Measurements from ENCODE around the gene AHDC1.
"Not testable (repeated sequence)": the region's sequence is repeated elsewhere in the genome, so short reads cannot be mapped to it uniquely, and the experiment has no call there.

The AHDC1 gene

DNA sequence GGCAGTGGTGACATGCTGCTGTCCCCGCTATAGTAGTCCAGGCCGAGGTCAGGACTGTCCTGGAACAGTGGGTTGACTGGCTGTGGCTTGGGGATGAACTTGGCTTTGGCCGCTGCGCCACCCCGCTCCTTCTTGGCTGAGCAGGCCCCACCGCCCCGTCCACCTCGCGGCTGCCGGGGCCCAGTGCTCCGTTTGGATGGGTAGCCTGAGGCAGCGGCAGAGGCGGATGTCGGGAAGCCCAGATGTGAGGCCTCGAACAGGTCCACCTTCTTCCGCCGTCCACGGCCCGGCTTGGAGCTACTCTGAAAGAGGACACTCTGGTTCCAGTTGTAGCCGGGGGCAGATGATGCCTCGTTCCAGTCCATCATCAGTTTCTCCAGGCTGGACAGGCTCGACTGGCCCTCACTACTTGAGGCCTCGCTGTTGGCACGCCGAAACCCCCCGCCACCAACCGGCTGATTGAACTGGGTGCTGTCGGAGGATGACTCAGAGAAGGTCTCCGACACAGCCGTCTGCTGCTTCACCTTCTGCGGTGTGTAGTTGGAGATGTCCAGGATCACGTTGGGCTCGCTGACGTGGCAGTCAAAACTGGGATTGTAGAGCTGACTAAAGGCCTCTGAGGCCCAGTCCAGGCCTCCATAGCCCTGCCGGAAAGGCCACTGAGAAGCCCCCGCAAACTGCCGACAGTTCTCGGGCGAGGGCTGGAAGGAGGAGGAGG lies 55.6 kb downstream of the AHDC1 start:
- DNase-seq = no peak

DNA sequence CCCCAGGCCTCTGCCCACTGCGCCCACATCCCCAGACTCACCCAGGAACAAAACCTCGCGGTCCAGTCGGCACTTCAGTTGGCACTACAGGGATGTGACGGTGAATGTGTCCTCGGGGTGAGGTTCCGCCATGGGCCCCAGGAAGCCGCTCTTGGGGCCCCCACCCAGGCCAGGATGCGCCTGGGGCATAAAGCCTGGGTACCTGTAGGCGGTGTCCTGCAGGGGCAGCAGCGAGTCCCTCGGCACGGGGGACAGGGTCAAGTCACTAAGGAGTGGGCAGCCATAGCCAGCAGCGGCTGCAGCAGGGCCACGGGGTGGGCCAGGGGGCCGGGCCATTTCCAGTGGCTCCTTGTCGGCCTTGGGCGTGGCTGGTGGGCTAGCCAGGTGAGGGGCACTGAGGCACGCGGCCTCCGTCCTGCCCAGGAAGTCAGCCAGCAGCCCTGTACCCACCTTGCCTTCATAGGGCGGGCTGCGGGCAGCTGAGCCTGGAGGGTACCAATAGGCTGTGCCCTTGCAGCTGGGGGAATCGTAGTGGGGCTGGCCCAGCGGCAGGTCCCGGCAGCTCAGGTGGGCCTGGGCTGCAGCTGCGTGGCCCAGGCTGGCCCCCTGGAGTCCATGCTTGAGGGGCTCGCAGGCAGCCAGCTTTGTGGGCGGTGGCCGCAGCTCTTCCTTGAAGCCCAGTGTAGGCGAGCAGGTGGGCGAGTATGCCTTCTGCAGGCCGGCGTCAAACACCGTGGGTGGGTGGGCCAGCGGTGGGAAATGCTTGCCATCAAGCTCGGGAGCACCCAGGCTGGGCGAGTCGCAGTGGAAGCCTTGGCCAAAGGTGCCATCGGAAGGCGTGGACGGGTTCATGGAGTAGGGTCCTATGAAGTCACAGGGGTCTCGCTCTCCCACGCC lies 56.5 kb downstream of the AHDC1 start:
- DNase-seq = no peak

DNA sequence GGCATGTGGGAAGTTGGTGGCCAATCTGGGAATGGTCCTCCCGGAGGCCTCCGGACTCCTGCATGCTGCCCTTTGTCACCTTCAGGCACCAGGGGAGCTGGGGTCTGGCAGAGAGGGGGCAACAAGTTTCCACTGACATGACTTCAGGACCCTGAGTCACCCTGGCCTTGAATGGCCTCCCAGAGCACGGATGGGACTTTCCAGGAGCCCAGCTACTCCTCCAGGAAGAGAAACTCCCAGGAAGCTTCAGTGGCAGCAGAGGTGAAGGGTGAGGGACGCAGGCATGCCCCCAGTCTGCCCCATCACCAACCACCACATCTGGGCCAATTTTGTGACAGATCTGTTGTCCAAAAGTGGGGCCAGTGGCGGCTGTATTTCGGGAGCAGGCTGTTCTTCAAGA lies 58.1 kb downstream of the AHDC1 start:
- no peak for DNase-seq

DNA sequence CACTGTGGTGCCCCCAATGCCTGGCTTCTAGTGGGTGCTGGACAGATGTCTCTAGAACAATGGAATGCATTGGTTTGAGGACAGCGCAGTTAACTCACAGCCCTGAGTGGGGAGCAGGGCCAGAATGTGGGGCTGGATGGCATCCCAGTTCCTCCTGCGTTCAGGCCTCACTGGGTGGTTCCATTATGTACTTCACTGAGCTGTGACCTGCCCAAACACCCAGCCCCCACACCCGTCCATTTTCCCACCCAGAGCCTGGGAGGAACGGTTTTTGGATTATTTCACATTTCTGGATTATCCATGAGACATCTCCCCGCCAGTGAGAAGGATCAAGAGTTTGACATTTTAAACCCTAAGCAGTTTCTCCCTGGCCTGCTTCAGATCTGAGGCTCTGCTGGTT lies 58.7 kb downstream of the AHDC1 start:
- DNase-seq = no peak

DNA sequence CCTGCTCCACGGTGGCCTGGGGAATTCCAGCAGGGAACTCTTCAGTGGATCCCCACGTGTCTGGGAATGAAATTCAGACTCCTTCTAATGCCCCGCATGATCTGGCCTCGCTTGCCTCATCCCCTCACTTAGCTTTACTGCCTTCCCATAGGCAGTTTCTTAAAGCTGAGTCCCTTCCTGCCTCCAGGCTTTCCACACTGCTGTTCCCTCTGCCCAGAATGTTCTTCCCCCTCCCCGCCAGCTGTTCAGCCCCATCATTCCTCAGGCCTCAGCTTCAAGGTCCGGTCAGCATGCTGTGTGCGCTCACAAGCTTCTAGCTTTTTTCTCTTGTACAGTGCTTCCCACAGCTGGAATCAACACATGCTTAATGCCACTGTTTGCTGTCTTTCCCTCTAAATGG lies 59.1 kb downstream of the AHDC1 start:
- DNase-seq = no peak

GRCh38 chr1:27543284-27543683 lies 60.7 kb downstream of the AHDC1 start:
- no peak for DNase-seq

GRCh38 chr1:27542463-27543273 lies 61.3 kb downstream of the AHDC1 start:
- DNase-seq = peak in 1 of 2 donors; percentile 79

DNA sequence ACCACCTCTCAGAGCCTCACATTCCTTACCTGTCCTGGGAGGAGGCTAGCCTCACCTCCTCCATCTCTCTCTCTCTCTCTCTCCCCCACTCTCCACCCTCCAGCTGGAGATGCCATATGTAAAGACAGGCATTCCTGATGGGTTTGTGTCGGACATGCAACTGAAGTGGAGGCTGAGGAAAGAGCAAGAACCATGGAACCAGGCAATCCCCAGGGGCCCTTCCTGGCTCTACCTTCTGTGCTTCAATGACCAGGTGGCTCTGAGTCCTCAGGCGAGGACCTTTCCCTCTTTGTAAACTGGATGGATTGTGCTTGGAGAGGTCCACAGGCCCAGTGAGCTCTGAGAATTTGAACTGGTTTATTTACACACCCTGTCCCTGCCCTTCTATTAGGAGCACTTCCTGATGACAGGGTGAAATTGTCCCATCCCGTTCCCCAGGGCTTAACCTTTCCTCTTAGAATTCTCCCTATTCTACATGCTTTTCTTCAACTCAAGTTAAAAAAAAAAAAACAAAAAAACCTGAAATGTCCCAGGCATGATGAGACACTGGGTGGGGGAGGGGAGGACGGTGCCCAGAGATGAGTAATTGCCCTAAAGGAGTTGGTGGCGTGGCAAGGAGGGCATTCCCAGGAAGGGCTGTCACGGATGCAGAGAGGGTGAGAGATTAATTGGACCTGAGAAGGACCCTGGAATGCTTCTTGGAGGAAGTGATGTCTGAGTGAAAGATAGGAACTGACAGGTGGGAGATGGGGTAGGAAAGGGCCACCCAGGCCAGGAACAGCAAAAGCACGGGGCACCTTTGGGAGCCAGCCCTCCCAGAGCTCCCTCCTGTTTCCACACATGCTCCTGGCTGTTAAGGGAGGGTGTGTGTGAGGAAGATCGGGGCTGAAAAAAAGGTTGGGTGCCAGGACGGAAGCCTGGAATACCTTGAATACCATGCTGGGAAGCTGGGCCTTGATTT lies 63.8 kb downstream of the AHDC1 start:
- DNase-seq = peak in 1 of 2 donors; percentile 33

GRCh38 chr1:27538793-27539192 lies 65.2 kb downstream of the AHDC1 start:
- DNase-seq = peak in 1 of 2 donors; percentile 39

- not testable (repeated sequence) for DNase-seq
Observed at GRCh38 chr1:27538305-27538676, 65.7 kb downstream of the AHDC1 start.

GRCh38 chr1:27536767-27537166 lies 67.2 kb downstream of the AHDC1 start:
- DNase-seq = no peak

DNA sequence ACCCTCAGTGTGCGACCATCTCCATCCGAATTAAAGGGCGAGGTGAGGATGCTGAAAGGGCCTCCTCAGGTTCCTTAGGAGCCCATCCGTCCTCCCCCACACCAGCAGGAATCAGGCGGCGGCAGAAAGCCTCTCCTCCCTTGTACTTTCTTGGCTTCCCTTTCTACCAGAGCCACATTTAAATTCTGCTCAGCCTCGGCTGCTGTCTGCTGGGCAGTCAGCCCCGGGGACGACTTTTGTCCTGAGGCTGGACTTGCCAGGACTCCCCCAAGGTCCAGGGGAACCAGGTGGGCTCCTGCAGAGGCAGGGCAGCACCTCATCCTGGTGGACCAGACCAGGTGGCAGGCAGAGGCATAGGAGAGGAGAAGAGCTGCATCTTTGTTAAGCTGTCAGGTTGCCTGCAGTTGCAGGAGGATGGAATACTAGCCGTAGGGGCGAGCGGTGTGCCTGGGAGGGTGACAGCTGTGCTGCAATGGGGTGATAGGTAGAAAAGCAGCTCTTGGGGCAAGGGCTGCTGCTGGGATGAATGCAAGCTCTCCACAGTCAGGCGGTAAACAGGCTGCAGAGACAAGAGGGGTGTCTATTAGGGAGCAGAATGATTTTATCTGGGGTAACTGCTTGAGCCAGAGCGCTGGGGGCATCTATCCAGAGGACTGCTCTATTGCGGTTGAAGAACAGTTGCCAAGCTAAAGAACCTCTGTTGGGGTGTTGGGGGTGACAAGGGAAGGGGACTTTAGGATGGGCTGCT lies 67.8 kb downstream of the AHDC1 start:
- DNase-seq = no peak

GRCh38 chr1:27535386-27535785 lies 68.6 kb downstream of the AHDC1 start:
- no peak for DNase-seq

- no peak for DNase-seq
Observed at GRCh38 chr1:27531959-27532685, 71.8 kb downstream of the AHDC1 start.

DNA sequence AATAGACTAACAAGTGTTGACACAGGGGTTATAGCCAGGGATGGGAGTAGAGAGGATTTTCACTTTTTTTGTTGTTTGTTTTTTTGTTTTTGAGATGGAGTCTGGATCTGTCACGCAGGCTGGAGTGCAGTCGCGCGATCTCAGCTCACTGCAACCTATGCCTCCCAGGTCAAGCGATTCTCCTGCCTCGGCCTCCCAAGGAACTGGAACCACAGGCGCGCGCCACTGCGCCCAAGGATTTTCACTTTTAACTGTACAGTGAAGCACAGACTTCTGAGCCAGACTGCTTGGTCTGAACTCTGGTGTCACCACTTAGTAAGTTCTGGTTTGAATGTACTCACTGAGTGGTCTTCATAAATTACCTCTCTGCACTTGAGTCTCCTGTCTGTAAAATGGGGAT lies 73.8 kb downstream of the AHDC1 start:
- DNase-seq = no peak

- no peak for DNase-seq
Observed at GRCh38 chr1:27529704-27530018, 74.3 kb downstream of the AHDC1 start.

DNA sequence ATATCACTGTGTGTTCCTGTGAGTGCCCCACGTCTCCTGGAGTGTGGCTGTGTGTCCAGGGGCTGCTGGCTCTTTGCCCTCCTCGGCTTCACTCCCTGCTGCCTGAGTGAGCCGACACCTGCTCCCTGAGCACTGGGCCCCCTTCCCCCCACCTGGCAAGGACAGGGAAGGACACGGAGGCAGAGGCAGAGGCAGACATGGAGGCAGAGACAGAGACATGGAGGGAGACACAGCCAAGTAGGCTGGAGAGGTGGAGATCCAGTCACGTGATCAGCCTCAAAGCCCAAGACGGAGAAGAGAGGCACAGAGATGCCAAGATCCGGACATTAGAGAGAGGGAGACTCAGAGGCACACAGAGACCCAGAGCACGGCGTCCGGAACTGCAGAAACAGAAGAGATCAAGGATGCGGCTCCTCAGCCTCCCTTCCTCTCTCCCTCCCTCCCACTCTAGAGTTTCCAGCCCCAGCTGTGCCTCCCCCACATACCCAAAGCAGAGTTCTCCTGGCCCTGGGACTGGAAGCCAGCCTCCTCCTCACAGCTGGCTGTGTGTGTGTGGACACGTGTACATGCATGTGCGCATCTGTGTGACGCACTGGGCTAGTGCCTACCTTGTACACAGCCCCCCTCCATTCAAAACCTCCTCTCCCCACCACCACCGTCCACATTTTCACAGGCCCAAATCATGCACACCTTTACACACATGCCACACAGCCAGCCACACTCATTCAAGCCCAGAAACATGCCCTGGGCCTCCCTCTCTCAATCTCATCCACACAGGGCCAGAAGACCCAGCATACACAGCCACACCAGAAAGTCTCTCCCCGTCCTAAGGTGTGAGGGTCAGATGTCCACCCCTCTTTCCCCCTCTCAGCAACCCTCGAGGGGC lies 74.9 kb downstream of the AHDC1 start:
- DNase-seq = no peak

DNA sequence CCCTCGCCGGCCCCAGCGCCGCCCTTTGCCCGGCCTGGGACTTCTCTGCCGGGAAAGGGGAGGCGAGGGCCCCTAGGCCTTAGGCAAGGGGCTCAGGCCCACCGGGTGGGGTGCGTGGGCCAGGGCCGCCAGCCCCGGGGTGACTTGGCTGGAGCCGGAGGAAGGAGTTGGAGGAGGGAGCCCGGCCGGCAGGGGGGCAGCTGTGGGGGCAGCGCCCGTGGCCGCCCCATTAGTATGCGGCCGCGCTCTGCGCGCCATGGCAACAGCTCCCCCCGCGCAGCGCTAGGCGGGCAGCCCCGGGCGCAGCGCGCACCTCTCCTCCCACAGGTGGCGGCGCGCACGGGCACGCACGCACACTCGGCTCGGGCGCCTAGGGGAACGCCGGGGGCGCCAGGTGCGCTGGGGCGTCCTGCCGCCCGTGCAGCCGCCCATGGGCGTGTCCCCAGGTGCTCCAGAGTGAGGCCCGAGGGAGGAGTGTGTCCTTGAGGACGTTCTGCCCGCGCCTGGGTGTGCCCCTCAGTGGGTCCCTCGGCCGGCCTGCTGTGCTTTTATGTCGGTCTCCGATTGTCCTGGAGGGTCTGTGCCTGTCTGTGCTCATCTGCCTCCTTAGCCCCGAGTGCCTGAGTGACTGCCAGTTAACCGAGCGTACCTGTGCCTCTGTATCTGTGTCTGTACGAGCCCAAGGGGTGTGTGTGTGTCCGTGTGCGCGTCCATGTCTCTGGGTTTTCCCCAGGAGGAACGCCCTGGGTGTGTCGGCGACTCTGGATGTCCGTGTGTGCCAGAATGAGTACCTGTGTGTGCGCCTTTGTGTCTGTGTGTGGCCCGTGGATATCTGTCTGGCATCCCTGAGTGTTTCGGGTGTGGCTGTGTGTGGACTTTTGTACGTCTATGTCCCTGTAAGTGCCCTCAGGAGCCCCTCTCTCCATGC lies 75.8 kb downstream of the AHDC1 start:
- DNase-seq = no peak
